ENCODE results near the gene MLPH.

- TF ChIP-seq CTCF (IDR thresholded peaks at IDR 0.05) (no peak), EZH2phosphoT487 (IDR thresholded peaks at IDR 0.05) (no peak)
Observed at GRCh38 chr2:237572742-237573101, 85.7 kb downstream of the MLPH start.

Data from neural progenitor cell (in vitro differentiated cells).